NCI-H345 treated with DMSO at 0.1 percent for 48 hours (cell line): Measurements from ENCODE around the gene PEPD.

Experiments
- DNase-seq: peaks from one replicate; lab custom pipeline; 2025; ENCODE audit not compliant: unreplicated experiment; lab: John Stamatoyannopoulos, UW

The PEPD gene

GRCh38 chr19:33459222-33460090, 62.1 kb downstream of the PEPD start:
- DNase-seq = no peak

- no peak for DNase-seq
These were observed 62.8 kb downstream of the PEPD start for GRCh38 chr19:33458807-33459206.

GRCh38 chr19:33458171-33458633, 63.4 kb downstream of the PEPD start:
- no peak for DNase-seq

GRCh38 chr19:33456845-33457220, 64.8 kb downstream of the PEPD start:
- DNase-seq = no peak

- no peak for DNase-seq
These were observed 65.3 kb downstream of the PEPD start for GRCh38 chr19:33456076-33456844.

GRCh38 chr19:33453265-33453664, 68.3 kb downstream of the PEPD start:
- DNase-seq = no peak

GRCh38 chr19:33450689-33451088, 70.9 kb downstream of the PEPD start:
- no peak for DNase-seq

- no peak for DNase-seq
These were observed 71.8 kb downstream of the PEPD start for GRCh38 chr19:33449799-33450198.

GRCh38 chr19:33448159-33448516, 73.5 kb downstream of the PEPD start:
- no peak for DNase-seq

GRCh38 chr19:33447336-33448158, 74.0 kb downstream of the PEPD start:
- DNase-seq = no peak

GRCh38 chr19:33446330-33447293, 75.0 kb downstream of the PEPD start:
- DNase-seq = no peak

GRCh38 chr19:33445442-33446329, 75.9 kb downstream of the PEPD start:
- DNase-seq = no peak

GRCh38 chr19:33444562-33445441, 76.8 kb downstream of the PEPD start:
- no peak for DNase-seq

GRCh38 chr19:33443638-33444561, 77.7 kb downstream of the PEPD start:
- DNase-seq = no peak

GRCh38 chr19:33442706-33443105, 78.9 kb downstream of the PEPD start:
- DNase-seq = no peak

- DNase-seq = no peak
These were observed 79.8 kb downstream of the PEPD start for GRCh38 chr19:33441828-33442227.

GRCh38 chr19:33441277-33441699, 80.3 kb downstream of the PEPD start:
- no peak for DNase-seq
